Thymus (tissue), 11 donors: ENCODE measurements around the gene RPS19. TPM values are rescaled to one million over a fixed set of nuclear protein-coding genes. Genes with fewer than 3 reads are reported as not detected.

Experiments used
- DNase-seq, 9 donors: peaks; one replicate each; pipeline ENCODE4 v3.0.0-alpha.2; 2013; ENCODE audit warnings: low spot score in 9 of 9, low read depth in 6 of 9, missing footprints in 1 of 9
- H3K27ac ChIP-seq, 2 donors: one replicate each; pipeline ENCODE4 v1.5.1; 2013; ENCODE audit warnings: control low read depth in 1 of 2, low read depth in 1 of 2, low read length in 1 of 2, mild to moderate bottlenecking in 1 of 2, moderate library complexity in 1 of 2
- H3K27me3 ChIP-seq, 2 donors: one replicate each; pipeline ENCODE4 v1.5.1; 2013; ENCODE audit warnings: low read length in 1 of 2; ENCODE audit not compliant: control insufficient read depth in 2 of 2, insufficient read depth in 1 of 2
- H3K36me3 ChIP-seq, 2 donors: one replicate each; pipeline ENCODE4 v1.5.1; 2013; ENCODE audit warnings: low read length in 1 of 2, mild to moderate bottlenecking in 1 of 2, moderate library complexity in 1 of 2; ENCODE audit not compliant: control insufficient read depth in 2 of 2, insufficient read depth in 2 of 2
- H3K4me1 ChIP-seq, 2 donors: one replicate each; pipeline ENCODE4 v1.5.1; 2013; ENCODE audit warnings: low read length in 2 of 2; ENCODE audit not compliant: control insufficient read depth in 2 of 2, insufficient read depth in 2 of 2
- H3K4me3 ChIP-seq, 2 donors: one replicate each; pipeline ENCODE4 v1.5.1; 2013; ENCODE audit warnings: low read length in 2 of 2, control low read depth in 1 of 2, mild to moderate bottlenecking in 1 of 2
- H3K9me3 ChIP-seq, 2 donors: one replicate each; pipeline ENCODE4 v1.5.1; 2013; ENCODE audit warnings: low read length in 1 of 2, mild to moderate bottlenecking in 1 of 2; ENCODE audit not compliant: control insufficient read depth in 2 of 2, insufficient read depth in 1 of 2
- WGBS: extraction: QIAGEN DNeasy Blood & Tissue Kit; methylation state at CpG from one replicate; pipeline ENCODE4 v1.1.7; 2013; 5-methylcytosine and 5-hydroxymethylcytosine counted together
- polyA plus RNA-seq: library from polyadenylated mRNA; stranded (reverse); fragments of 200-250 nt; gene quantifications from one replicate; pipeline ENCODE4 v1.2.3, GENCODE V29; 2013
- total RNA-seq: library from RNA; stranded (reverse); fragments of 120-200 nt; gene quantifications from one replicate; pipeline ENCODE4 v1.2.4, GENCODE V29; 2013
- donor health status: healthy.

RPS19 gene
- total and polyA plus RNA-seq, 2 donors: 3,743 to 3,799 TPM

- H3K4me3 ChIP-seq: no peak overlapping the region
- no peaks in the 10 kb centered on the region for H3K27me3 ChIP-seq
- H3K4me1 ChIP-seq: peaks cover 8 to 34% of the 10 kb centered on the region in 2 donors
- H3K27ac ChIP-seq: no peak overlapping the region
- DNase-seq: no peak
- H3K9me3 ChIP-seq: no peaks in the 10 kb centered on the region
- WGBS: 94% methylated on average over 2 of the region's 2 CpGs
- peaks cover 47 to 59% of the 10 kb centered on the region in 2 donors for H3K36me3 ChIP-seq
Observed at GRCh38 chr19:41862445-41862986, 2.5 kb downstream of the RPS19 start.

- DNase-seq: no peak
- WGBS: 95% methylated on average over 11 of the region's 11 CpGs
- Histone ChIP-seq H3K9me3 (no peaks in the 10 kb centered on the region), H3K4me3 (no peak overlapping the region), H3K27me3 (no peaks in the 10 kb centered on the region), H3K4me1 (peaks cover 8 to 43% of the 10 kb centered on the region in 2 donors), H3K27ac (no peak overlapping the region), H3K36me3 (peaks cover 54 to 68% of the 10 kb centered on the region in 2 donors)
Observed at GRCh38 chr19:41863209-41863931, 3.3 kb downstream of the RPS19 start.

GRCh38 chr19:41864374-41864773 is 4.3 kb downstream of the RPS19 start:
- Histone ChIP-seq H3K9me3 (no peaks in the 10 kb centered on the region), H3K4me3 (no peak overlapping the region), H3K4me1 (peaks cover 8 to 49% of the 10 kb centered on the region in 2 donors), H3K27ac (no peak overlapping the region), H3K27me3 (no peaks in the 10 kb centered on the region), H3K36me3 (peaks cover 64 to 78% of the 10 kb centered on the region in 2 donors)
- WGBS: 99% methylated on average over 5 of the region's 5 CpGs
- no peak for DNase-seq

GRCh38 chr19:41866284-41866683 is 6.2 kb downstream of the RPS19 start:
- Histone ChIP-seq H3K9me3 (no peaks in the 10 kb centered on the region), H3K27ac (no peak overlapping the region), H3K27me3 (no peaks in the 10 kb centered on the region), H3K4me3 (no peak overlapping the region), H3K4me1 (peaks cover 8 to 61% of the 10 kb centered on the region in 2 donors), H3K36me3 (peaks cover 76 to 91% of the 10 kb centered on the region in 2 donors)
- DNase-seq: no peak
- WGBS: 97% methylated on average over 3 of the region's 3 CpGs

GRCh38 chr19:41868120-41868988 is 8.3 kb downstream of the RPS19 start:
- WGBS: 94% methylated on average over 10 of the region's 10 CpGs
- DNase-seq: no peak
- Histone ChIP-seq H3K4me3 (no peak overlapping the region), H3K36me3 (peaks cover 65 to 85% of the 10 kb centered on the region in 2 donors), H3K27me3 (no peaks in the 10 kb centered on the region), H3K9me3 (no peaks in the 10 kb centered on the region), H3K27ac (no peak overlapping the region), H3K4me1 (peaks cover 13 to 64% of the 10 kb centered on the region in 2 donors)

- peaks cover 60 to 79% of the 10 kb centered on the region in 2 donors for H3K36me3 ChIP-seq
- no peak for DNase-seq
- no peaks in the 10 kb centered on the region for H3K9me3 ChIP-seq
- H3K27ac ChIP-seq: no peak overlapping the region
- H3K27me3 ChIP-seq: no peaks in the 10 kb centered on the region
- H3K4me1 ChIP-seq: peaks cover 14 to 70% of the 10 kb centered on the region in 2 donors
- no peak overlapping the region for H3K4me3 ChIP-seq
- WGBS: 98% methylated on average over 12 of the region's 12 CpGs
Observed at GRCh38 chr19:41868989-41869300, 8.9 kb downstream of the RPS19 start.

- WGBS: 89% methylated on average over 13 of the region's 13 CpGs
- Histone ChIP-seq H3K9me3 (no peaks in the 10 kb centered on the region), H3K4me3 (no peak overlapping the region), H3K4me1 (peaks cover 17 to 75% of the 10 kb centered on the region in 2 donors), H3K36me3 (peaks cover 55 to 74% of the 10 kb centered on the region in 2 donors), H3K27ac (peak overlapping the region; percentile 36 to 37), H3K27me3 (no peaks in the 10 kb centered on the region)
- no peak for DNase-seq
Observed at GRCh38 chr19:41869374-41869955, 9.4 kb downstream of the RPS19 start.

GRCh38 chr19:41870401-41870873 is 10.4 kb downstream of the RPS19 start:
- Histone ChIP-seq H3K36me3 (peaks cover 45 to 64% of the 10 kb centered on the region in 2 donors), H3K9me3 (no peaks in the 10 kb centered on the region), H3K27ac (peak overlapping the region; percentile 53 to 69), H3K27me3 (no peaks in the 10 kb centered on the region), H3K4me1 (peaks cover 21 to 85% of the 10 kb centered on the region in 2 donors), H3K4me3 (no peak overlapping the region)
- no peak for DNase-seq
- 98% methylated on average over 3 of the region's 3 CpGs for WGBS
